ENCODE data around the gene MB21D2.

Gene MB21D2

DNA sequence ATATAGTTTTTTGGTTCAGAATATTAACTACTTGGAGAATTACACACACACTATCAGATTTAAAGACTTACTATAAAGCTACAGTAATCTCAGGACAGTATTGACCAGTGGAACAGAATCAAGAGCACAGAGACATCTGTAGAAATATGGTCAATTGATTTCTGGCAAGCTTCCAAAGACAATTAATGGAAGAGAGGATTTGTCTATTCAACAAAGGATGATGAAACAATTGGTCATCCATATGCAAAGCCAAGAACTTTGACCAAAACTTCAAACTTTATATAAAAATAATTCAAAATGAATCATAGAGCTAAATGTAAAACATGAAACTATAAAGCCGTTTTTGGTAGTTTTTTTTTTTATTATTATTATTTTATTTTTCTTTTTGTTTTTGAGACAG, 29.8 kb upstream of the MB21D2 start:
- no peak overlapping the region for H3K4me3 ChIP-seq (ENCODE audit: low read depth, low read length)

DNA sequence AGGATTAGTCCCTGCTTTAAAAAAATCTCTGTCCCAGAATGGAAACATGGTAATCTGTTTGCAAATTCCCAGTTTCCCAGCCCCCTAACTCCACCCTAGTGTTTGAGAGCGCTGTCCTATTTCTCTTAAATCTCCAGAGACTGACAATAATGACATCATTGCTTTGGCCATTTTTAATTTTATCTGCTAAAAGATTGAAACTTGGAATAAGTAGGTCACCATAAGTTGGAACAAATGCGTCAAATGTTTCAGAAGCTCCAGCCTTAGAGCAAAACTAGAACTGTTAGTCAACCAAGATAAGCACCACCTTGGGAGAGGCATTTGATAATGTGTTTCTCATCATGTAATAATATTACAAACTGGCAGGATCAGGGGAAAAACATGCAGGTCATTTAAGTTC, 25.7 kb upstream of the MB21D2 start:
- H3K4me3 ChIP-seq (ENCODE audit: low read depth, low read length) = no peak overlapping the region
- TF ChIP-seq, protein P1, sequence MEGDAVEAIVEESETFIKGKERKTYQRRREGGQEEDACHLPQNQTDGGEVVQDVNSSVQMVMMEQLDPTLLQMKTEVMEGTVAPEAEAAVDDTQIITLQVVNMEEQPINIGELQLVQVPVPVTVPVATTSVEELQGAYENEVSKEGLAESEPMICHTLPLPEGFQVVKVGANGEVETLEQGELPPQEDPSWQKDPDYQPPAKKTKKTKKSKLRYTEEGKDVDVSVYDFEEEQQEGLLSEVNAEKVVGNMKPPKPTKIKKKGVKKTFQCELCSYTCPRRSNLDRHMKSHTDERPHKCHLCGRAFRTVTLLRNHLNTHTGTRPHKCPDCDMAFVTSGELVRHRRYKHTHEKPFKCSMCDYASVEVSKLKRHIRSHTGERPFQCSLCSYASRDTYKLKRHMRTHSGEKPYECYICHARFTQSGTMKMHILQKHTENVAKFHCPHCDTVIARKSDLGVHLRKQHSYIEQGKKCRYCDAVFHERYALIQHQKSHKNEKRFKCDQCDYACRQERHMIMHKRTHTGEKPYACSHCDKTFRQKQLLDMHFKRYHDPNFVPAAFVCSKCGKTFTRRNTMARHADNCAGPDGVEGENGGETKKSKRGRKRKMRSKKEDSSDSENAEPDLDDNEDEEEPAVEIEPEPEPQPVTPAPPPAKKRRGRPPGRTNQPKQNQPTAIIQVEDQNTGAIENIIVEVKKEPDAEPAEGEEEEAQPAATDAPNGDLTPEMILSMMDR (IDR thresholded peaks at IDR 0.05; ENCODE audit: low read depth, low read length) = no peak

More for the DNA sequence above, 29.8 kb upstream of the MB21D2 start:
- TF ChIP-seq, protein P1 (IDR thresholded peaks at IDR 0.05; ENCODE audit: low read depth, low read length) = no peak

DNA sequence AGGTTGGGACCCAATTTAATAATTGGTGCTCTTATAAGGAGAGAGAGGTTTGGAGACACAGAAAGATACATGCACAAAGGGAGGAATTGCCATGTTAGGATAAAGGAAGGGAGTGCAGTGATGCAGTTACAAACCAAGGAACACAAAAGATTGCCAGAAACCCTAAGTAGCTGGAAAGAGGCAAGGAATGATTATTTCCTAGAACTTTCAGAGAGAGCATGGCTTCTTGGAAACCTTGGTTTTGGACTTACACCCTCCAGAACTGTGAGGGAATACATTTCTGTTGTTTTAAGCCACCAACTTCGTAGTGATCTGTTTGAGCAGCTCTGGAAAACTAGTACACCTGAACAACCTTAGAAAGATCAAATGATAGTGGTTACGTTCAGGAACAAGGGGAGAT, 25.0 kb upstream of the MB21D2 start:
- TF ChIP-seq, protein P1 (IDR thresholded peaks at IDR 0.05; ENCODE audit: low read depth, low read length) = no peak

DNA sequence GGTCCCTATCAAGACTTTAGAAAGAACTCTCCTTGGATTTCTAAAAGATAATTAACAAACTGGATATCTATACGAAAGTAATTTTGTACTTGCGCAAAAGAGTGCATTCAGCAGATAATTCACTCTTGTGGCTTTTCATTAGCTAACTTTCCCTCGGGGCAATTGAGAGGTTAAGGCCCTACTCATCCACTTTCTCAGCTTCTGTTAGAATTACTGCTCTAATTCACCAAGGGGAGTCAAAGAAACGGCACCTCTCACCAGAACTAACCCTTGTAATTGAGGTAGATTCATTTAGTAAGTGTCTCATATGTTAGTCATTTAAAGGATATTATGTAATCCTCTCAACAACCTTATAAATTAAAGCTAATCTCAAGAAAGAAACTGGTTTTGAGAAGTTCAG, 22.5 kb upstream of the MB21D2 start:
- TF ChIP-seq, protein P1 (IDR thresholded peaks at IDR 0.05; ENCODE audit: low read depth, low read length) = no peak
- H3K4me3 ChIP-seq (ENCODE audit: low read depth, low read length) = no peak overlapping the region

More for the DNA sequence above, 25.0 kb upstream of the MB21D2 start:
- H3K4me3 ChIP-seq (ENCODE audit: low read depth, low read length) = no peak overlapping the region

DNA sequence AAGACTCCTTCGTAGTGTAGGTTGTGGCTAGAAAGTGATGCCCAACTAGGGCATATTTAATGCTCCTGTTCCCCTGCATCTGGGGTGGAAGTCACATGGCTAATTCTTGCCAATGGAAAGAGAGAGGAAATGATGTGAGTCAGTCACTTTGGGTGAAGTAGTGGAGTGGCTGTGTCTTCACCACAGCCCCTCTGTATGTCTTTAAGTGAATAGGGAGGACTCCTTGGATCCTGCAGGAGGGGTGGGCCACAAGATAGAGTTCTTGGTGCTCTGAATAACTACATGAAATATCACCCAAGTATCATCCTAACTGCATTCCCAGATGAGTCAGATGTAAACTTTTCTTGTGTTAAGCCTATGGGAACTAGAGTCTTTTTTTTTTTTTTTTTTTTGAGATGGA, 17.8 kb upstream of the MB21D2 start:
- H3K4me3 ChIP-seq (ENCODE audit: low read depth, low read length) = no peak overlapping the region
- TF ChIP-seq, protein P1 (IDR thresholded peaks at IDR 0.05; ENCODE audit: low read depth, low read length) = no peak

DNA sequence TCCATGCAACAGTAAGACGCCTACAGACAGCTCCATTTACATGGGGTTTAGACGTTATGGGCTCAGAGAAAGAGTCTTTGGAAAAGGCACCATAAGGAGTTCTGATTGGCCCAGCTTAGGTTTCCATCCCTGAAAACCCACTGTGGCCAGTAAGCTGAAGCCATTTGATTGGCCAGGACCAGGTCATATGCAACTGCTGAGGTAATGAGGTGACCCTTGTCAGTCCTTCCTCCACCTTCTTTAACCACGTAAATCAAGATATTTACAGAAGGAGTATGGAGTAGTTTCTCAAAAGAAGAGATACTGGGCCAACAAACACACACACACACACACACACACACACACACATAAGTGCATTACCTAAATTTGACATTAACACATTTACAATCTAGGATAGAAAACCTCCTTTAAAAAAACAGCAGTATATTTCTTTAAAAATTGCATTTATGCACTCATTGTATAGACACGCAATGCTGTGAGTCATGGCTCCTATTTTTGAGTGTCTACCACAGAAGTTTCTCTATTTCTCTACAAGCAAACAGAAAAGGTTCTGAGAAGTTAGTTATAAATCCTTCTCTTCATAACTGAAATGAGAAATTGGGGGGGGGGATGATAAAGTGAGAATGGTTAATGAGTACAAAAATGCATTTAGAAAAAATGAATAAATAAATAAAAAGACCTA, 16.3 kb upstream of the MB21D2 start:
- TF ChIP-seq, protein P1 (IDR thresholded peaks at IDR 0.05; ENCODE audit: low read depth, low read length) = no peak
- no peak overlapping the region for H3K4me3 ChIP-seq (ENCODE audit: low read depth, low read length)

DNA sequence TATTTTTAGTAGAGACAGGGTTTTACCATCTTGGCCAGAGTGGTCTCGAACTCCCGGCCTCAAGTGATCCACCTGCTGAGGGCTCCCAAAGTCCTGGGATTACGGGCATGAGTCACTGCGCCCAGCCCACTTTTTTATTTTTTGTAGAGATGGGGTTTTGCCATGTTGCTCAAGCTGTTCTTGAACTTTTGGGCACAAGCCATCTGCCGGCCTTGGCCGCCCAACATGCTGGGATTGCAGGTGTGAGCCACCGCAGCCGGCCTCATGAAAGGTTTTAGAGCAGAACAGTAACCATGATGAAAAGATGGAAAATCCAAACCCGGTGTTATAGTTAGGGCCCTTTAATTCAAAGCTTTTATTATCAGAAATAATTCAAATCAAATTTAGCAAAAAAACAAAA, 15.6 kb upstream of the MB21D2 start:
- TF ChIP-seq, protein P1 (IDR thresholded peaks at IDR 0.05; ENCODE audit: low read depth, low read length) = no peak
- no peak overlapping the region for H3K4me3 ChIP-seq (ENCODE audit: low read depth, low read length)
